H1 (cell line): ENCODE results near the gene LIN28B. TPM values are rescaled to one million over a fixed set of nuclear protein-coding genes. Genes with fewer than 3 reads are reported as not detected.

Experiments
- CTCF ChIA-PET: fragments of 300-600 bp; sonication (Branson Sonifier 250); formaldehyde crosslinking; loops from one replicate; lab custom pipeline; 2021; ENCODE audit not compliant: partially characterized antibody; lab: Charles Lee
- POLR2A ChIA-PET: fragments of 300-600 bp; sonication (Branson Sonifier 250); formaldehyde crosslinking; loops from one replicate; lab custom pipeline; 2021; ENCODE audit warnings: inconsistent platforms; ENCODE audit not compliant: partially characterized antibody; lab: Charles Lee
- DNase-seq, 2 experiments: peaks; one replicate each; pipeline versions ENCODE4 v3.0.0 to v3.0.0-alpha.2; 2010 to 2022; ENCODE audit warnings: low spot score in 2 of 2, low read depth in 1 of 2, mixed read lengths in 1 of 2
- FAIRE-seq: peaks from 2 replicates; lab custom pipeline; 2011; peaks lifted over from hg19 to GRCh38; lab: Jason Lieb, UNC
- H2AFZ ChIP-seq: 2 replicates; pipeline ENCODE4 v1.8.1; 2012; ENCODE audit warnings: low read length, inconsistent platforms
- H2AK5ac ChIP-seq: 2 replicates; pipeline ENCODE4 v1.6.1; 2013; ENCODE audit warnings: low read depth, low read length
- H2BK120ac ChIP-seq: replicated peaks from 2 replicates; pipeline ENCODE3; 2013; ENCODE audit warnings: low read depth, low read length, inconsistent platforms
- H2BK12ac ChIP-seq: 2 replicates; pipeline ENCODE4 v1.6.1; 2013; ENCODE audit warnings: low read depth, low read length
- H2BK15ac ChIP-seq: 2 replicates; pipeline ENCODE4 v1.6.1; 2013; ENCODE audit warnings: low read length
- H2BK20ac ChIP-seq: 2 replicates; pipeline ENCODE4 v1.6.1; 2013; ENCODE audit warnings: low read length
- H2BK5ac ChIP-seq: 2 replicates; pipeline ENCODE4 v1.6.1; 2013; ENCODE audit warnings: low read depth, low read length
- H3K14ac ChIP-seq: 2 replicates; pipeline ENCODE4 v1.6.1; 2013; ENCODE audit warnings: inconsistent platforms; ENCODE audit not compliant: insufficient read length
- H3K18ac ChIP-seq: 2 replicates; pipeline ENCODE4 v1.6.1; 2013; ENCODE audit warnings: low read length; ENCODE audit errors: extremely low read depth
- H3K23ac ChIP-seq: 2 replicates; pipeline ENCODE4 v1.6.1; 2013; ENCODE audit warnings: inconsistent platforms; ENCODE audit not compliant: insufficient read length
- H3K23me2 ChIP-seq: 2 replicates; pipeline ENCODE4 v1.6.1; 2013; ENCODE audit warnings: low read depth, low read length
- H3K27ac ChIP-seq: 2 replicates; pipeline ENCODE4 v1.6.1; 2011; ENCODE audit warnings: low read depth, low read length, inconsistent platforms
- H3K27me3 ChIP-seq, 4 experiments: replicated peaks in 1 of 4; 1 replicate in 1 of 4; 2 replicates in 3 of 4; pipeline versions ENCODE4 v1.6.1 to v1.8.1; 2011 to 2013; ENCODE audit warnings: low read length in 3 of 4, mild to moderate bottlenecking in 3 of 4, inconsistent platforms in 2 of 4, mixed read lengths in 2 of 4, moderate library complexity in 1 of 4; ENCODE audit not compliant: control insufficient read depth in 3 of 4, insufficient read depth in 3 of 4; ENCODE audit errors: extremely low read depth in 1 of 4
- H3K36me3 ChIP-seq, 4 experiments: 2 replicates each; pipeline versions ENCODE4 v1.6.1 to v1.8.1; 2011 to 2013; ENCODE audit warnings: mild to moderate bottlenecking in 4 of 4, low read length in 3 of 4, moderate library complexity in 2 of 4, control low read depth in 1 of 4, inconsistent platforms in 1 of 4; ENCODE audit not compliant: insufficient read depth in 4 of 4, control insufficient read depth in 2 of 4
- H3K4ac ChIP-seq: replicated peaks from 2 replicates; pipeline ENCODE3; 2013; ENCODE audit warnings: low read length, low read depth, mixed read lengths, inconsistent platforms; ENCODE audit not compliant: insufficient read length
- H3K4me1 ChIP-seq, 4 experiments: replicated peaks in 1 of 4; 1 replicate in 1 of 4; 2 replicates in 3 of 4; pipeline versions ENCODE4 v1.6.1 to v1.8.1; 2011 to 2013; ENCODE audit warnings: low read length in 3 of 4, inconsistent platforms in 2 of 4, mixed read lengths in 1 of 4; ENCODE audit not compliant: insufficient read depth in 4 of 4, control insufficient read depth in 3 of 4
- H3K4me2 ChIP-seq, 2 experiments: 2 replicates each; pipeline versions ENCODE4 v1.6.1 to v1.8.1; 2011 to 2013; ENCODE audit warnings: low read depth in 2 of 2, low read length in 2 of 2, control low read depth in 1 of 2, inconsistent platforms in 1 of 2, mild to moderate bottlenecking in 1 of 2; ENCODE audit not compliant: insufficient read depth in 1 of 2
- H3K4me3 ChIP-seq, 4 experiments: fragments of 200-600, 300-600 bp in 1 of 4; sonication (generic), shearing (Covaris generic), sonication (Bioruptor Twin) in 1 of 4; 2 replicates each; pipeline versions ENCODE4 v1.5.1 to v1.8.1; 2011 to 2016; ENCODE audit warnings: low read length in 4 of 4, low read depth in 3 of 4, control low read depth in 2 of 4, inconsistent platforms in 2 of 4, mild to moderate bottlenecking in 2 of 4, mixed read lengths in 1 of 4, moderate library complexity in 1 of 4; ENCODE audit not compliant: insufficient read depth in 2 of 4; ENCODE audit errors: extremely low read depth in 1 of 4
- H3K56ac ChIP-seq: replicated peaks from 2 replicates; pipeline ENCODE3; 2013; ENCODE audit warnings: low read depth, mild to moderate bottlenecking, mixed read lengths, low read length, inconsistent platforms; ENCODE audit not compliant: insufficient read length
- H3K79me1 ChIP-seq: 2 replicates; pipeline ENCODE4 v1.6.1; 2013; ENCODE audit warnings: low read depth, low read length, control low read depth
- H3K79me2 ChIP-seq, 2 experiments: 2 replicates each; pipeline versions ENCODE4 v1.6.1 to v1.8.1; 2012 to 2013; ENCODE audit warnings: low read length in 2 of 2, mild to moderate bottlenecking in 2 of 2, inconsistent platforms in 1 of 2; ENCODE audit not compliant: insufficient read depth in 2 of 2, control insufficient read depth in 1 of 2
- H3K9ac ChIP-seq, 4 experiments: replicated peaks in 1 of 4; 1 replicate in 1 of 4; 2 replicates in 3 of 4; pipeline versions ENCODE4 v1.6.1 to v1.8.1; 2011 to 2013; ENCODE audit warnings: low read depth in 3 of 4, low read length in 3 of 4, control low read depth in 2 of 4, mild to moderate bottlenecking in 2 of 4, moderate library complexity in 2 of 4, inconsistent platforms in 1 of 4; ENCODE audit errors: extremely low read depth in 1 of 4
- H3K9me3 ChIP-seq, 2 experiments: 2 replicates each; pipeline versions ENCODE4 v1.6.1 to v1.8.1; 2012 to 2013; ENCODE audit warnings: mild to moderate bottlenecking in 2 of 2, moderate library complexity in 2 of 2, control low read depth in 1 of 2, inconsistent platforms in 1 of 2, low read depth in 1 of 2, low read length in 1 of 2, mixed read lengths in 1 of 2; ENCODE audit not compliant: insufficient read depth in 2 of 2
- H4K20me1 ChIP-seq, 2 experiments: replicated peaks in 1 of 2; 2 replicates each; pipeline versions ENCODE3 to v1.8.1; 2011 to 2013; ENCODE audit warnings: inconsistent platforms in 2 of 2, low read length in 2 of 2, mild to moderate bottlenecking in 1 of 2; ENCODE audit not compliant: insufficient read depth in 2 of 2, control insufficient read depth in 1 of 2
- H4K5ac ChIP-seq: 2 replicates; pipeline ENCODE4 v1.6.1; 2013; ENCODE audit warnings: low read length, low read depth, mixed read lengths, inconsistent platforms; ENCODE audit not compliant: insufficient read length
- H4K8ac ChIP-seq: 2 replicates; pipeline ENCODE4 v1.8.0; 2013; ENCODE audit warnings: mild to moderate bottlenecking, moderate library complexity, low read length, inconsistent platforms; ENCODE audit not compliant: insufficient read depth; ENCODE audit errors: extremely low read depth
- H4K91ac ChIP-seq: replicated peaks from 2 replicates; pipeline ENCODE3; 2013; ENCODE audit warnings: low read length, mixed read lengths, inconsistent platforms; ENCODE audit not compliant: insufficient read length
- ATF3 ChIP-seq: IDR thresholded peaks from 2 replicates; pipeline ENCODE4 v1.6.1; 2011; ENCODE audit warnings: low read depth, mild to moderate bottlenecking, low read length; ENCODE audit not compliant: insufficient read depth
- CBX5 ChIP-seq: fragments of 300-800, 300-1000 bp; sonication (generic); IDR thresholded peaks from 2 replicates; pipeline ENCODE4 v1.7.1; 2016; ENCODE audit warnings: antibody characterized with exemption, low read length, low read depth
- CREB1 ChIP-seq: IDR thresholded peaks from 2 replicates; pipeline ENCODE4 v1.6.1; 2012; ENCODE audit warnings: inconsistent platforms
- HDAC2 ChIP-seq, 2 experiments: fragments of 300-600 bp in 1 of 2; sonication (generic) in 1 of 2; IDR thresholded peaks; 2 replicates each; pipeline ENCODE4 v1.6.1; 2011 to 2012; ENCODE audit warnings: low read depth in 2 of 2, low read length in 2 of 2, mild to moderate bottlenecking in 2 of 2, moderate library complexity in 2 of 2, borderline replicate concordance in 1 of 2, inconsistent platforms in 1 of 2
- HDAC6 ChIP-seq: IDR thresholded peaks from one replicate; pipeline ENCODE4 v1.7.1; 2012; ENCODE audit warnings: low read depth, mild to moderate bottlenecking, inconsistent platforms, low read length, moderate library complexity
- KDM5A ChIP-seq: fragments of 200-600 bp; IDR thresholded peaks from 2 replicates; pipeline ENCODE4 v1.7.1; 2012; ENCODE audit warnings: mild to moderate bottlenecking, low read length, inconsistent platforms, mixed read lengths
- POLR2A ChIP-seq, 2 experiments: IDR thresholded peaks; 1 replicate in 1 of 2; 2 replicates in 1 of 2; pipeline ENCODE4 v1.6.1; 2011; ENCODE audit warnings: low read depth in 2 of 2, low read length in 2 of 2, mild to moderate bottlenecking in 2 of 2; ENCODE audit errors: control extremely low read depth in 1 of 2
- POLR2AphosphoS5 ChIP-seq: IDR thresholded peaks from 2 replicates; pipeline ENCODE4 v1.6.1; 2011; ENCODE audit warnings: low read depth, low read length
- RNF2 ChIP-seq: fragments of 200-900, 300-1000 bp; sonication (generic); IDR thresholded peaks from 2 replicates; pipeline ENCODE4 v1.7.1; 2016; ENCODE audit warnings: borderline replicate concordance, low read depth, mild to moderate bottlenecking, antibody characterized with exemption, low read length; ENCODE audit not compliant: poor library complexity, severe bottlenecking; ENCODE audit errors: missing control alignments
- USF2 ChIP-seq: IDR thresholded peaks from 2 replicates; pipeline ENCODE4 v1.6.1; 2011; ENCODE audit warnings: low read length, improper control_type of control experiment
- polyA plus RNA-seq, 7 experiments: library from polyadenylated mRNA; depleted of rRNA in 3 of 7; stranded (reverse) in 5 of 7; unstranded in 2 of 7; fragments of >200 nt in 5 of 7; fragments of 200-250 nt in 2 of 7; gene quantifications; 1 replicate in 5 of 7; 2 replicates in 1 of 7; 4 replicates in 1 of 7; pipeline versions ENCODE4 v1.2.1 to v1.2.3, GENCODE V29; 2011 to 2013; ENCODE audit warnings: missing spikeins in 2 of 7, mixed read lengths in 2 of 7
- total RNA-seq: library from RNA; stranded (reverse); fragmentation: NEBNext Ultra II Directional; extraction: Animal tissue kit (Norgen Biotek cat#: 25700); gene quantifications from 2 replicates; pipeline ENCODE4 v1.2.1, GENCODE V29; 2021

The LIN28B gene
- total and polyA plus RNA-seq, 2 of the 8 experiments (the other 6 are each of a cell fraction or from before 2014, with no cell fraction given), result 27.4 to 94.7 TPM

DNA sequence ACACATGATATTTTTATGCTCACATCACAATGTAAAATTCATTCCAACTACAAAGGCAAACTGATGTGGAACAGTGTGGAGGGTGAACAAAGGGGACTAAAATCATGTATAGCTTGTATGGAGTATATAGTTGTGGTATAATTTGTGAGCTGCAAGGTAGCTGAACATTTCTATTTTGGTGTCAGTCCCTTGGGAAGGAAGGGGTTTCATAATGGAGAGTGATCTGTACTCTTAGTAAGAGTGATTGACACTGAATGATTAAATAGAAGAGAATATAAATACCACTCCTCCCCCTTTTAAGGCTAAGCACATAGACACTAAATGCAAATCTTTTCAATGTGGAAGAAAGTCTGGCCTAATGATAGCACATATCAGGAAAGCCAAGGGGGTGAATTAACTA is 118.3 kb downstream of the LIN28B start:
- H4K5ac ChIP-seq, result no peak overlapping the region
- H3K79me2 ChIP-seq, result peaks cover 0 to 31% of the 10 kb centered on the region in 2 experiments; a peak in 2 of 4 replicates
- H3K9ac ChIP-seq, result no peak overlapping the region

More for the DNA sequence above, 118.3 kb downstream of the LIN28B start:
- no peaks in the 10 kb centered on the region for H3K9me3 ChIP-seq
- H3K79me1 ChIP-seq, result no peaks in the 10 kb centered on the region
- no peak overlapping the region for H2BK20ac ChIP-seq
- no peak overlapping the region for H3K23ac ChIP-seq
- no peaks in the 10 kb centered on the region for H3K27me3 ChIP-seq
- no peak overlapping the region for H3K56ac ChIP-seq
- H3K36me3 ChIP-seq, result peaks cover 0 to 16% (median 8%) of the 10 kb centered on the region in 4 experiments; a peak in 3 of 8 replicates
- H4K91ac ChIP-seq, result no peak overlapping the region
- H3K27ac ChIP-seq, result no peak overlapping the region
- no peak overlapping the region for H2BK5ac ChIP-seq
- no peak for TF ChIP-seq HDAC2 (IDR thresholded peaks at IDR 0.05; ENCODE audit: borderline replicate concordance in 1 of 2, low read depth in 2 of 2, low read length in 2 of 2)
- no peak for TF ChIP-seq CBX5
- TF ChIP-seq RNF2, result no peak
- no peak for TF ChIP-seq POLR2A (IDR thresholded peaks at IDR 0.05; ENCODE audit: control extremely low read depth in 1 of 2, low read depth in 2 of 2, low read length in 2 of 2)
- no peak for TF ChIP-seq ATF3
- no peak for TF ChIP-seq POLR2AphosphoS5
- TF ChIP-seq CREB1, result no peak
- TF ChIP-seq USF2, result no peak
- TF ChIP-seq KDM5A, result no peak
- no peak for TF ChIP-seq HDAC6
- no peak overlapping the region for H4K8ac ChIP-seq
- H2BK120ac ChIP-seq, result no peak overlapping the region
- no peak overlapping the region for H2AK5ac ChIP-seq
- peaks cover 0 to 2% of the 10 kb centered on the region in 2 experiments for H4K20me1 ChIP-seq
- no peak overlapping the region for H3K18ac ChIP-seq
- no peaks in the 10 kb centered on the region for H3K4me1 ChIP-seq
- ChIA-PET POLR2A (interaction anchor here (1.0 to 1.2 kb wide), 3 partner anchors 113 to 122 kb away, joined by 3 to 5 read pairs (median 4); no protein-coding TSS in a partner anchor), CTCF (interaction anchor here (1.7 to 3.9 kb wide), 2 partner anchors 13 to 285 kb away, joined by 3 to 27 read pairs; no protein-coding TSS in a partner anchor)
- DNase-seq (no peak), FAIRE-seq (no peak)
- H3K14ac ChIP-seq, result no peak overlapping the region
- no peak overlapping the region for H3K4me2 ChIP-seq
- H2BK15ac ChIP-seq, result no peak overlapping the region
- no peak overlapping the region for H2AFZ ChIP-seq
- no peak overlapping the region for H3K4me3 ChIP-seq
- no peaks in the 10 kb centered on the region; the same call in 1 of the 2 replicates for H3K23me2 ChIP-seq
- H2BK12ac ChIP-seq, result no peak overlapping the region
- no peak overlapping the region for H3K4ac ChIP-seq
